Measurements from ENCODE around the gene POLE.
A peak's percentile ranks its signal among the peaks of the same experiment; 100 is the strongest.
"Not testable (repeated sequence)": the region's sequence is repeated elsewhere in the genome, so short reads cannot be mapped to it uniquely, and the experiment has no call there.

POLE gene

DNA sequence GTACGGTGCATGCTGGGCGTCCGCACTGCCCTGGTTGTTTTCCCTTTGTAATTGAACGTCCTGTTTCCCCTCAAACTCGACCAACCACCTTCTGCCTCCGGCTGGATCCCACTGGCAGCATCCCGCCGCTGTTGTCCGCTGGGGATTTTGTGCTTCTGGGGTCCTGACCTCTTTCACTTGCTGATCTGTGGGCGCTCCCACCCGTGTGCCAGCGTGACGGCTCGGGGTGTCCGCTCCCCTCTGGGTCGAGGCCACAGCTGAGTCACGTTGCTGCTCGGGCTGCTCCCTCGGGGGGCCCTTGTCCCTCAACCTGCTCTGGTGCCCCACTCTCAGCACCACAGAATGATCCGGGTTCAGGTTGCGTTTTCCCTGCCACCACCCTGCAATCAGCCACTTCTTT lies 31.5 kb upstream of the POLE start:
- no peak for DNase-seq

DNA sequence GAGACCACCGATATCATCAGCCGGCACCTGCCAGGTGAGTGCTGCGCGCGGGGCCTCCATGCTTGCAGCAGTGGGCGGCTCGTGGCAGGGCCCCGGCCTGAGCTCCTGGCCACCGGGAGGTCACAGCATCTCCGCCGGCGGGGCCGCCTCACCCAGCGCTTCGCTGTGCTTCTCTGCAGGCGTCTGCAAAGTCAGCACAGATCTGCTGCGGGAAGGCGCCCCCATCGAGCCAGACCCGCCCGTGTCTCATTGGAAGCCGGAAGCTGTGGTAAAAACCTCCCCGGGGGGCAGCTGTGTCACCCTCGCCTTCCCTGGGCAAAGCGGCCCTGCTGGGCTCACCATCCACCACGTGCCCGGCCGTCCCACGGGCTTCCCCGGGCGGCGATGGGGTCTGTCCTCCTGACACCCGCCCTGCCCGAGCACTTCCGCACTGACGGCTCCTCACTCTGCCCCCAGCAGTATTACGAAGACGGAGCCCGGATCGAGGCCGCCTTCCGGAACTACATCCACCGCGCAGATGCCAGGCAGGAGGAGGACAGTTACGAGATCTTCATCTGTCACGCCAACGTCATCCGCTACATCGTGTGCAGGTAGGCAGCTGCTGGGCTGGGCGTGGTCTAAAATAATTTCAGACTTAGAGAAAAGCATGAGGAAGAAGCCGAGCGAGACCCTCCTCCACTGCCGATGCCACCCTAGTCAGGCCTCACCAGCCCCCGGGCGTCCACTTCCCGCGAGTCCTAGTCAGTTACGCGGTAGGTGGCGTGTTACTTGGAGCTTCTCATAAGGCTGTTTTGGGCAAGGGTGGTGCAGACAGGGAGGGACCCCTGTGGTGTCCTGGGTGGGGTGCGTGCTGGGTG lies 30.6 kb upstream of the POLE start:
- no peak for DNase-seq

DNA sequence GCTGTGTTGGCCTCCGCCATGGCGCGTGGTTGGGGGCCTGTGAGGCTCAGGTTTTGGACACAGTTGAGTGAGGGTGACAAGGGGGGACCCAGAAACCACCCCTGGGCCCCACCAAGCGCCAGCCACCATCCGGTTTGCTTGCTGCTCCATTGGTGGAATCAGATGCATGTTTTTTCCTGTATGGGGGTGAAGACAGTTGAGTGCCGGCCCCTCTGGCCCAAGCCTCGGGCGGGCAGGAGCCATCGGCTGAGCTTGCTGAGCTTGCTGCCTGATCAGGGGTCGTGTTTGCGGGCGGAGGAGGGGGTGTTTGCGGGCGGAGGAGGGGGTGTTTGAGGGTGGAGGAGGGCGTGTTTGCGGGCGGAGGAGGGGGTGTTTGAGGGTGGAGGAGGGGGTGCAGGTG lies 29.9 kb upstream of the POLE start:
- no peak for DNase-seq

DNA sequence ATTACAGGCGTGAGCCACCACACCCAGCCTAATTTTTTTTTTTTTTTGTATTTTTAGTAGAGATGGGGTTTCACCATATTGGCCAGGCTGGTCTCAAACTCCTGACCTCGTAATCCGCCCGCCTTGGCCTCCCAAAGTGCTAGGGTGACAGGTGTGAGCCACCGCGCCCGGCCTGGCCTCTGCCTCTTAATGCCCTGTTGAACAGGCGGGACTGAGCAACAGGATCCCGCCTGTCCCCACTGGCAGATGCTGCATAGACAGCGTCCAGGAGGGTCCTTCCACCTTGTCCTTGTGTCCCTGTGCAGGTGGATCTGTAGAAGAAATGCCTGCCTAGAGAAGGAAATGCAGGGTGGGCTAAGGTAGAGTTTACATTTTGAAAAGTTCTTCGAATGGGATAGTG lies 29.2 kb upstream of the POLE start:
- no peak for DNase-seq

DNA sequence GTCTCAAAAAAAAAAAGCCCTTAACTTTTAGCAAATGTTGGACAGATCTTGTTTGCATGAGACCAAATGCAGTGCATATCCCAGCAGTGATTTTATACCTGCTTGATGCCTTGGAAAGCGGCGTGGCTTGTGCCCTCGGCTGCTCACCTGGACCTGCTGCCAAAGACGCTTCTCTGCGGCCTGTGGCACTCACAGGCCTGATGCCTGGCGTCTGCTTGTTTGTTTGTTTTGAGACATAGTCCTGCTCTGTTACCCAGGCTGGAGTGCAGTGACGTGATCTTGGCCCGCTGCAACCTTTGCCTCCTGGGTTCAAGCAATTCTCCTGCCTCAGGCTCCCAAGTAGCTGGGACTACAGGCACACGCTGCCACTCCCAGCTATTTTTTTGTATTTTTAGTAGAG lies 28.7 kb upstream of the POLE start:
- no peak for DNase-seq

DNA sequence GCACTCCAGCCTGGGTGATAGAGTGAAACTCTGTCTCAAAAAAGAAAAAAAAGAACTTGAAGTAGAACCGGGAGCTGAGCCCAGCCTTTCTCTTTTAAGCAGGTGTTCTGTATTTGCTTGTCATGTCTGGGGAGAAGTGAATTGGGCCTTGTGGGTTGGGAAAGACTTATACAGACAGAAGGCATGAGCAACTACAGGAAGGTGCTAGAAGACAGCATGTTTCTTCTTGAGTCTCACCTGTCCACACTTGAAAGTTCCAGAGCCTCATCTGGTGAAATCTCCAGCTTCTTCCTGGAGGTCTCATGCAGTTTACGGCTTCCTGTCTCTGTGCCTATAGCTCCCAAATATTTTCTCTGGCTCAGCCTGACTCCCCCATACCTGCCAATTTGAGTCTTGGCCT lies 26.0 kb upstream of the POLE start:
- DNase-seq = no peak

DNA sequence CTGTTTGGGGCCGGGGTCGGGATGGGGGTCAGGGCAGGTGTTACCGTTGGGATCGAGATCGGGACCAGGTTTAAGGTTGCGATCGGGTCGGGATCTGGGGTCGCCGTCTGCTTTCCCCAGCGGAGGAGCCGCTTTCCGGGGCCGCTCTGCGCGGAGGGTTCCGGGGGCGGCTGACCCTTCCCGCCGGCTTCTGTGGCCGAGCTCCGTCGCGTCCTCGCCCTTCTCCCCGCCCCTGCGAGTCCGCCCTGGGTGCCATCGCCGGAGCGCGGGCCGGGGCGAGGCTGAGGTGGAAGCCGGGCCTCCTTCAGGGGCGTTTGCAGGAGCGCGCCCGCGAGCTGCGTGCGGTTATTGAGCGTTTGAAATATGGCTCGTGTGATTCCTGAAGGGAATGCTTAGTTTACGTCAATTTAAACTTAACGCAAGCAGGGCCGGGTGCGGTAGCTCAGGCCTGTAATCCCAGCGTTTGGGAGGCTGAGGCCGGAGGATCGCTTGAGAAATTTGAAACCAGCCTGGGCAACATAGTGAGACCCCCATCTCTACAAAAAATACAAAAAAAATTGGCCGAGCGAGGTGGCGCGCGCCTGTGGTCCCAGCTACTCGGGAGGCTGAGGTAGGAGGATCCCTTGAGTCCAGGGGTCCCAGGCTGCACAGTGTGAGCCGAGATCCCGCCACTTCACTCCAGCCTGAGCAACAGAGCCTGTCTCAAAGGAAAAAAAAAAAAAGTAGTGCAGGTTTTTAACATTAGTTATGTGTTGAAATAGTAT lies 24.1 kb upstream of the POLE start:
- no peak for DNase-seq

DNA sequence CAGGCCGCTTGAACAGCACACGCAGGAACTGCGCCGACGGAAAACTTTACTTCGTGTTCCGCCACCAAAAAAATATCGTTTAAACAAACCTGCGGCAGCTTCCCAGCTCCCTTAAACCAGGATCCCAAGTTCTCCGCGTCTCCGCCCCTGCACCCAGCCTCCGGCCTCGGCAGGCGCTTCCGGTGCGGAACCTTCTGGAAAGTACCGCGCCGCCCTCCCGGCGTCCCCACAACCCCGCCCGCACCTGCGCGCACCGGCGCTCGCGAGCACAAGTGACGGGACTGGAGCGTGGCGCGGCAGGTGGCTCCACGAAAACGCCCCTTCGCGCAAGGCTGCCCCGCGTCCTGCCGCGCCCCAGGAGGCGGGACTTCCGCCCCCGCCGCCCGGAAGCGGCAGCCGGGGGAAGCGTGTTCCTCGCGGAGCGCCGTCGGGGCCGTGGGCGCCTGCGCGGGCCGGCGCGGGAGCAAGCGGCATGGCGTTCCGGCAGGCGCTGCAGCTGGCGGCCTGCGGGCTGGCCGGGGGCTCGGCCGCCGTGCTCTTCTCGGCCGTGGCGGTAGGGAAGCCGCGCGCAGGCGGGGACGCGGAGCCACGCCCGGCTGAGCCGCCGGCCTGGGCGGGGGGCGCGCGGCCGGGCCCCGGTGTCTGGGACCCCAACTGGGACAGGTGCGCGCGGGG lies 23.4 kb upstream of the POLE start, which contains the start of gene PGAM5:
Gene PGAM5, plus strand, starts transcription at position 438 of the 675 bp plus-strand sequence. Its CDS starts 35 bp downstream, at position 473.
- peak; percentile 93 for DNase-seq

DNA sequence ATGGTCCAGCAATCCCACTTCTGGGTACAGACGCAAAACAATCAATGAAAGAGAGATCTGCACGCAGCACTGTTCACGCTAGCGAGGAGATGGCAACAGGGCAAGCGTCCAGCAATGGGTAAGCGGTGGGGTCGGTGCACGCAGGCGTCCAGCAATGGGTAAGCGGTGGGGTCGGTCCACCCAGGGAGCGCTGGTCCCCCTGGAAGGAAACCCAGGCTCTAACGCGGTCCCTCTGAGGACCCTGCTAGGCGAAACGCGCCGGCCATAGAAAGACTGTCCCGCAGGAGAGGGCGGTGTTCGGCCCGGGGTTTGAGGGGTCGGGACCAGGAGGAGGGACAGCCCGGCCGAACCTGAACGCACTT lies 22.9 kb upstream of the POLE start:
- no peak for DNase-seq

DNA sequence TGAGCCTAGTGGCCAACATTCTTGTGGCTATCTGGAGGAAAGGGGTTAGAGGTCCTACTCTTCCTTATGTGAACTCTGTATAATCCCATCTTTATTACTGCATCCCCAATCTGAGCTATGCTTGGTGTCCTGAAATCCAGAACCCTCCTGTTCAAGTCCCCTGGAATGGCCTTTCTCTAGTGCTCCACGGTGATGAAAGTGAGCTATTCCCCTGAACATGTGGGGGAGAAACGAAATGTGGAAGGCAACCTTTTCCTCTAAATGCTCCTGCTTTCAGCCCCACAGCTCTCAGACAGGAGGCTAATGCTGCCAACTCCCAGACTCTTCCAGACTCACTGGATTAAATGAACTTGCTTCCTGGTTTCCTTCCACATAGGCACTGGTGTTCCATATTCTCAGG lies 21.0 kb upstream of the POLE start:
- DNase-seq = no peak

DNA sequence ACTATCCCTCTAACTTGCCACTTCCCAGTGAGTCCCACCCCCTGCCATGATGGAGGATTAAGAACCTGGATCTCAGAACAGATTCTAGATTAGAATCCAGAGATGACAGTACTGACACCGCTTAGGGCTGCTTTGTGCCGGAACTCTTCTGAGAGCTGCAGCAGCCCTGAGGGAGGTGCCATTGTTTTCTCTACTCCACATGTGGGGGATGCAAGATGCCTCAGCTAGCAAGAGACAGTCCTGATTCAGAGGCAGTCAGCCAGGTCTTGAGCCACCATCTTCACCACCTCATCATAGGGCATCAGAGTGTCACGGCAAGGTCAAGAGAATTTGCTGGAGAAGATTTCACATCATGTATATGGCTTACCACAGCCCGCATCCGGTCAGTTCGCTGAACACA lies 20.1 kb upstream of the POLE start:
- no peak for DNase-seq

DNA sequence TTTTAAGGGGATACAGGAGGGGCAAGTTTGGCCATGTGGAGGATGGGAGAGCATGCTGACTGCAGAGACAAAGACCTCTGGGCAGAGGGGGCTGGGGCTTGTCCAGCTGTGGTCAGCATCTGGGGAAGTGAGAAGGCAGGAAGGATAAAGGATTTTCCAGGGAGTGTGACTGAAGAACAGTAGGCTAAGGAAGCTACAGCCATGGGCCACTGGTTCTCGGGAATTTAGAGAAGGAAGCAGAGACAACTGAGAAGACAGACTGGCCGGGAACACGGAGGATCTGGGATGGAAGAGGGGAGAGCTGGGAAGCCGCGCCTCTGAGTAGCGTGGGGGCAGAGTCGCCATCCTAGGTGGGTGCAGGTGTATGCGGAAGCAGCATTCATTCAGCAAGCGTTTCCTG lies 16.5 kb upstream of the POLE start:
- DNase-seq = no peak

DNA sequence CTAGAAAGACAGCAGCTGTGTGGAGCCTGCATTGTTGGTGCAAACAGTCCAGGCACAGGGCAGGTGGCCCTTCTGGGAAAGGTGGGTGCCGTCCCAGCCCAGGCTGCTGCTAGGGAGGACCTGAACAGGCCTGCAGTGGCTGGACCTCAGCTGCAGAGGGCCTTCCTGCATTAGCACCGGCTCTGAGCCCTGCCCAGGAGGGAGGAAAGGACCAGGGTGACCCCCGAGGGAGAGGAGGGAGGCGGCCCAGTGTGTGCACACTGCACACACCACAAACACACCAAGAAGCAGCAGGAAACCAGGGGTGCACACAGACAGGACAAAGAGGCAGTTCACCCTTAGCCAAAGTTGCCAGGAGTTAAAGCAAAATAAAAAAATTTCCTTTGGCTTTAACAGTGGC lies 15.5 kb upstream of the POLE start:
- DNase-seq = no peak

DNA sequence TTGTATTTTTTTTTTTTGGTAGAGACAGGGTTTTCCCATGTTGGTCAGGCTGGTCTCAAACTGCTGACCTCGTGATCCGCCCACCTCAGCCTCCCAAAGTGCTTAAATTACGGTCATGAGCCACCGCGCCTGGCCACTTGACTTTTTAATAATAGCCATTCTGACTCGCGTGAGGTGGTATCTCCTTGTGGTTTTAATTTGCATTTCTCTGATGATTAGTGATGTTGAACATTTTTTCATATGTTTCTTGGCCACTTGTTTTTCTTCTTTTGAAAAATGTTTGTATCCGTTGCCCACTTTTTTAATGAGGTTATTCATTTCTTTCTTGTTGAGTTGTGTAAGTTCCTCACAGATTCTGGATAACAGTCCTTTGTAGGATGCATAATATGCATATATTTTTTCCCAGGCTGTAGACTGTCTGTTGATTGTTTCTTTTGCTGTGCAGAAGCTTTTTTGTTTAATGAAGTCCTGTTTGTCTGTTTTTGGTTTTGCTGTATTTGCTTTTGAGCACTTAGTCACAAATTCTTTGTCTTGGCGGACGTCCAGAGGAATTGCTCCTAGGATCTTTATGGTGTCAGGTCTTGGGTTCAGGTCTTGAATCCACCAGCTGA lies 13.2 kb upstream of the POLE start:
- DNase-seq = no peak

DNA sequence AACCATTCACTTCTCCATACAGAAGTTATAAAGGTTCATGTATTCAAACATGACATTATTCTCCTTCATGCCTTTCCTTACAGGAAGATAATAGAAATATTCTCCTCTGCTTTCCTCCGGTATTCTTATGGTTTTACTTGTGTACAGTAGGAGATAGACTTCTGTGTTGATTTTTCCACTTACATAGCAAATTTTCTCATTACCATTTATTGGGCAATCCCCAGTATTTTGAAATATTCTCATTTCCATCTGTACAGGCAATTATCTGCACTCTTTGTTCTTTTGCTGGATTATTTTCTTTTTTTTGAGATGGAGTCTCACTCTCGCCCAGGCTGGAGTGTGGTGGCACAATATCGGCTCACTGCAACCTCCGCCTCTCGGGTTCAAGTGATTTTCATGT lies 11.2 kb upstream of the POLE start:
- no peak for DNase-seq

DNA sequence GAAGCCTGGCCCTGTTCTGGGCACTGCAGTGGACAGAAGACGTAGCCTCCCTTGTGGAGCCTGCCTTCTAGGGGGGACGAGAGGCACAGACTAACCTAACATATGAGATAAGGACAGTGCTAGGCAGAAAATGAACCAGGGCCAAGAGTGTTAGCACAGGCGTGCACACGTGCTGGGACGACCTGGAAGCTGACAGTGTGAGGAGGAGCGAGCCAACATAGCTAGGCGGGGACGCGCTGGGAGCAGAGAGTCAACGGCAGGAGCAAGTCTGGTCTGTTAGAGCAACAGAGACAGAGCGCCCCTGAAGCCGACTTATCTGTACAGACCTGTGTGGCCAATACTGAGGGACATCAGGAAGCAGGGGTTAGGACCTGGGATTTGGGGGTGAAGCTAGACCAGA lies 8.3 kb upstream of the POLE start:
- no peak for DNase-seq

DNA sequence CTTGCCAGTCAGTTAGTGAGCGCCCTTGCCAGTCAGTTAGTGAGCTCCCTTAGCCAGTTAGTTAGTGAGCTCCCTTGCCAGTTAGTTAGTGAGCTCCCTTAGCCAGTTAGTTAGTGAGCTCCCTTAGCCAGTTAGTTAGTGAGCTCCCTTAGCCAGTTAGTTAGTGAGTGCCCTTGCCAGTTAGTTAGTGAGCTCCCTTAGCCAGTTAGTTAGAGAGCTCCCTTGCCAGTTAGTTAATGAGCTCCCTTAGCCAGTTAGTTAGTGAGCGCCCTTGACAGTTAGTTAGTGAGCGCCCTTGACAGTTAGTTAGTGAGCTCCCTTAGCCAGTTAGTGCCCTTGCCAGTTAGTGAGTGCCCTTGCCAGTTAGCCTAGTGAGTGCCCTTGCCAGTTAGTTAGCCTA lies 7.7 kb upstream of the POLE start:
- DNase-seq = not testable (repeated sequence)

DNA sequence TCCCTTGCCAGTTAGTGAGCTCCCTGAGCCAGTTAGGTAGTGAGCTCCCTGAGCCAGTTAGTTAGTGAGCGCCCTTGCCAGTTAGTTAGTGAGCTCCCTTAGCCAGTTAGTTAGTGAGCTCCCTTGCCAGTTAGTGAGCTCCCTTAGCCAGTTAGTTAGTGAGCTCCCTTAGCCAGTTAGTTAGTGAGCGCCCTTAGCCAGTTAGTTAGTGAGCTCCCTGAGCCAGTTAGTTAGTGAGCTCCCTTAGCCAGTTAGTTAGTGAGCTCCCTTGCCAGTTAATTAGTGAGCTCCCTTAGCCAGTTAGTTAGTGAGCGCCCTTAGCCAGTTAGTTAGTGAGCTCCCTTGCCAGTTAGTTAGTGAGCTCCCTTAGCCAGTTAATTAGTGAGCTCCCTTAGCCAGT lies 4.9 kb upstream of the POLE start:
- DNase-seq = not testable (repeated sequence)

DNA sequence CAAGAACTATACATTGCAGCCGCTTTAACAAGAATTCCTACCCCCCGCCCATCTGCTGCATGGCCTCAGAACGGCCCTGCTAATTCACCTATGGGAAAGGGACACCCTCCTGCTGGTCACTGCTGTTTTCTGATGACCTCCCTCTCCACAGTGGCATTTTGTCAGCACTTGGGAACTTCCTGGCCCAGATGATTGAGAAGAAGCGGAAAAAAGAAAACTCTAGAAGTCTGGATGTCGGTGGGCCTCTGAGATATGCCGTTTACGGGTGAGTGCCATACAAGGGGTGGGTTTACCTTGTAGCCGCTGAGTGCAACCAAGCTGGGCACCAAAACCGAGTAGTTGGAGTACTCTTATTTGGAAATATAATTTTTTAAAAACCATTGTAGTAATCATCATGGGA lies 3.0 kb upstream of the POLE start:
- DNase-seq = no peak

DNA sequence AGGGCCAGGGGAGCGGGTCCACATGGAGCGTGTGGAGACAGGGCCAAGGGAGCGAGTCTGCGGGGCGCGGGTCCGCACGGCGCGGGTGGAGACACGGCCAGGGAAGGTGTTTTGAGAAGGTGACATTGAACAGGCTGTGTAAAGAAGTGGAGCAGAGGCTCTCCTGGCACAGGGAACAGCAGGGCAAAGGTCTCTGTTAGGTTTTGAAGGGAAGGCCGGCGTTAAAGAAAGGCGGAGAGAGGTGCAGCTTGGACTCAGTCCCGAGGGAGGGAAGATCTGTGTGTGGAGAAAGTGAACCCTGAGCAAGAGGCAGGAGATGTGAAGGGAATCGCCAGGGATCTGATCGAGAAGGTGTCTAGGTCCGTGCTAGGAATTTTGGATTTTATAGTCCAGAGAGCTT lies 2.1 kb upstream of the POLE start:
- DNase-seq = no peak

DNA sequence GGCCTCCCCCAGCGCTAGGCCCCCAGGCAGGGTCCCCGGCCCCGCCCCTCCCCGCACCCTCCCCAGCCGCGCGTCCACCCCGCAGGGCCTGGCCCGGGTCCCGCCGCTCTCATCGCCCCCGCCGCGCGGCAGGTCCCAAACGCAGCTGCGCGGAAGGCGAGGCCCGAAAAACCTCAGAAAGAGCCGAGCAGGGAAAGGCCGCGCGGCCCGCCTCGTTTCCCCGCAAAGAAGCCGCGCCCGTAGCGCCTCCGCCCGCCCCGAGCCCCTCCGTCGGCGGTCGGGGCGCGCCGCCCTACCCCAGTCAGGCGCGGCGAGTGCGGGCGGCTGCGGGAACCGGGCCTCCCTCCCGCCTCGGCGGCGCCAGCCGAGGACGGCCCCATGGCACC lies 324 bp downstream of the POLE start:
- DNase-seq = no peak

DNA sequence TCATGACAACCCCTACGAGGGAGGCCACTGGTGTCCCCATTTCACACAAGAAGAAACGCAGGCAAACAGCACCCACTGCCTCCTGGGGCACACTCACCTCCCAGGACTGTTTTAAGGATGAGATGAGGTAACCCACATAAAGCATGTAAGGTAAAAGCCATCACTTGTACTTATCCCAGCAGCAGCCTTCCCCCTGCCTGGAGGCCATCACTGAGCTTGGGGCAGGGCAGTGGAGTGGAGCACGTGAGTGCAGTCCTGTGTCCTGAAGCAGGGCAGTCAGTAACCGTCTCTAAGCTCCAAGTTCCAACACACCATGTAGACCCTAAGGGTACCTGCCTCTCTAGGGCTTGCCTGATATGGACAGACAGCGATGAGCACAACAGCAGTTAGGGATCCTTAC lies 1.7 kb downstream of the POLE start:
- DNase-seq = no peak

DNA sequence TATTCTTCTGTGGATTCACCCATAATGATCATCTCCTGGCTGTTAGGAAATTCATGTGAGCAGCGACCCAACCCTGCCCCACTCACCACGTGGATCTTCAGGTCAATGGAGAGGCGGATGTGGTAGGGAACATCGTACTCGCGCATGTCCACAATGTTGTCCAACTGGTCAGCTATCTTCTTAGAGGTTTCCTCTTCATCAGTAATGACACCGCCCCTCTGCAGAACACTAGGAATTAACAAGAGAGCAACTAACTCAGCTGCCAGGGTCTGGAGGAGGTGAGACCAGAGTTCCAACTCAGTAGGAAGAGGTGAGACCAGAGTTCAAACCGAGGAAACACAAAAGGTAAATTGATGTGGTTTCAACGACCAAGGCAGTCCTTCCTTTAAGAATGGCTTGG lies 9.7 kb downstream of the POLE start:
- DNase-seq = no peak

Measured in CD4-positive, alpha-beta T cell treated with Interleukin-4 for 4 hours (primary cell).